HEK293T (cell line): ENCODE results near the gene MPP4.

Source experiments
- ARNT ChIP-seq: fragments of 450-650 bp; IDR thresholded peaks from 2 replicates; pipeline ENCODE4 v1.6.1; 2017; ENCODE audit warnings: mild to moderate bottlenecking
- BHLHE40 ChIP-seq: fragments of 450-650 bp; IDR thresholded peaks from 2 replicates; pipeline ENCODE4 v1.6.1; 2016; ENCODE audit warnings: mild to moderate bottlenecking, moderate library complexity, borderline replicate concordance
- ELF4 ChIP-seq: fragments of 450-650 bp; IDR thresholded peaks from 2 replicates; pipeline ENCODE4 v1.6.1; 2017; ENCODE audit warnings: antibody characterized with exemption
- FOXK2 ChIP-seq: fragments of 450-650 bp; IDR thresholded peaks from 2 replicates; pipeline ENCODE4 v1.6.1; 2016; ENCODE audit warnings: mild to moderate bottlenecking
- FOXM1 ChIP-seq: fragments of 450-650 bp; IDR thresholded peaks from 2 replicates; pipeline ENCODE4 v1.6.1; 2017; ENCODE audit warnings: mild to moderate bottlenecking, borderline replicate concordance
- L3MBTL2 ChIP-seq: fragments of 450-650 bp; conservative IDR thresholded peaks from 2 replicates; pipeline ENCODE4 v1.6.1; 2016; ENCODE audit warnings: mild to moderate bottlenecking
- SP1 ChIP-seq: fragments of 450-650 bp; IDR thresholded peaks from 2 replicates; pipeline ENCODE4 v1.6.1; 2017
- SUZ12 ChIP-seq: fragments of 450-650 bp; IDR thresholded peaks from 2 replicates; pipeline ENCODE4 v1.6.1; 2016; ENCODE audit warnings: mild to moderate bottlenecking
- TARDBP ChIP-seq: fragments of 450-650 bp; IDR thresholded peaks from 2 replicates; pipeline ENCODE4 v1.6.1; 2016

DNA sequence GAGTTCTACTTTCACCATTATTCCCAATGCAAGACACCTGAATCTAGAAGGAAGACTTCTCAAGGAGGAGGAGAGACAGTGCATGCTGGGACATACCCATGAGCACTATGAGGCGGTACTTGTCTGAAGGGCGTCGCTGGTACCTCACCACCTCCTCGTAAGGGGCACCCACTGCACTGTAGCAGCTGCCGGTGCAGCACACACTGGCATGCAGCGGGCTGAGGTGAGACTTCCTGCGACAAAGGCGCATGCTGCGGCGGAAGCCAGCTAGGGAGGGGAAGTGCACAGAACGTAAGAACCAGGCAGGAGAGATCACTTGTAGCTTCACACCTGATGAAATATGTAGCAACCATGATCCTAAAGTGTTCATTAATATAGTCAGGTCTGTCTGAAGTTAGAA is 42.3 kb downstream of the MPP4 start:
- TF ChIP-seq ARNT (no peak), FOXM1 (no peak), TARDBP (no peak), SP1 (no peak), L3MBTL2 (no peak), BHLHE40 (no peak), ELF4 (no peak), SUZ12 (no peak), FOXK2 (no peak)
